Germinal center (tissue), 1 donor: ENCODE measurements around the gene ZNF598.

Experiments
- DNase-seq: peaks from one replicate; pipeline ENCODE4 v3.0.0; 2012; ENCODE audit warnings: mixed read lengths, low spot score

The ZNF598 gene

DNA sequence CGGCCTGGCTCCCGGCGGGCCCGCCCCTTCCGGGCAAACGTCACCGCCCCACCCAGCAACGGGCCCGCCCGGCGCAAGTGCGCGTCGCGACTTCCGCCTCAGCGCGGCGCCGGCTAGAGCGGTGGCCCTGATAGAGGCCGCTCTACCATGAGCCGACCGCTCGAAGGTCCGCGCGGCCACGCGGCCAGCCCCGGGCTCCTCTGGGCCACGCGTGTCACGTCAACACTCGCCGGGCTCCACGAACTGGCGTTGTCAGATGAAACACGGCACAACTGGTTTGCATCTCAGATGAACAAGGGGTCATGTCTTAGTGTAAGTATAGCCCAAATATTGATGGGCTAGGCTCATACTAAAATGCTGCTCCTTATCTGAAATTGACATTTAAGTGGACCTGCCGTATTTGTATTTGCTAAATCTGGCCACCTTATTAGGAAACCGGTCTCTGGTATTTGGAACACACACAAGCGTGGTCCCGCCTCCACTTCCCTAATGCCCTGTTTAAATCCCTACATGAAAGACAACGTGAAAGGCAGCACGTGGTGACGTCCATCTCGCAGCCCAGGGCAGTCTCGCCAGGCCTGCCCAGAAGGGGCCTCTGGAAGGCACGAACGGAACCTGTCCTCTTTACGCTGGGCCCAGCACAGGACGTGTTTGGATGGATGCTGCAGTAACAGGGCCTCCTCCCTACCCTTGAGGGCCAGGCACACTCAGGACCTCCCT lies at the start of gene ZNF598:
Gene ZNF598, minus strand, starts transcription at position 31 of the 720 bp plus-strand sequence.
- peak; percentile 92 for DNase-seq

- DNase-seq = no peak
Measured at GRCh38 chr16:2058872-2059271, 49.3 kb upstream of the ZNF598 start.

DNA sequence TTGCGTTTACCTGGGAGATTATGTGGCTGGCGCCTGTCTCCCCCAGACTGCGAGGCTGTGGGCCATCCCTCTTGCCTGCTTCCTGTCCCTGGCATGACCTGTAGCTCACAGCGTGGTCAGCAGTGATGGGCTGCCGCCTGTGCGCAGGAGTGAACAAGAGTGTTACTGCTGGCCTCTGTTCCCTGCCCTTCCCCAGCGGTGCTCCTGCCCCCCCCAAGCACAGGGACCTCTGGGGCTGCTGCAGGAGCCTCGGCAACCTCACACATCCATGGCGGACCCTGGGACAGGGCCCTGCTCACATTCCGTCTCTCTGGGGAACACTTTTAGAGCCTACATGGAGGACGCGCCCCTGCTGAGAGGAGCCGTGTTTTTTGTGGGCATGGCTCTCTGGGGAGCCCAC lies 48.8 kb upstream of the ZNF598 start:
- no peak for DNase-seq

DNA sequence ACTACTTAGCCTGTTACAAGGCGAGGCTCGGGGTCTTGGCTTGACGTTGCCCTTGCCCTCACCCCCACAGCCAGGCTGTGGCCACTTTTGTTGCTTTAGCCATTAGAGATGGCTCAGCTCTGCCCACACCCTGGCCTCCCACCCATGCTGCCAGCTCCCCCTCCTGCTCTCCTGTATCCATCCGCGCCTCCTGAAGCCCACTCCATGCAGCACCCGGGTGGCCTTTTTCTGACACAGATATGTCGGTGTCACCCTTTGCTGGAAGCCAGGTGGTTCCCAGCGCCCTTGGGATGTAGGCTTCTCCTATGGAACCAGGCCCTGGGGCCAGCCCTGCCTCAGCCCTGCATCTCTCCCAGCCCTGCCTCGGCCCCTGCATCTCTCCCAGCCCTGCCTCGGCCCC lies 47.8 kb upstream of the ZNF598 start:
- DNase-seq = no peak

- no peak for DNase-seq
Measured at GRCh38 chr16:2056681-2057407, 47.2 kb upstream of the ZNF598 start.

DNA sequence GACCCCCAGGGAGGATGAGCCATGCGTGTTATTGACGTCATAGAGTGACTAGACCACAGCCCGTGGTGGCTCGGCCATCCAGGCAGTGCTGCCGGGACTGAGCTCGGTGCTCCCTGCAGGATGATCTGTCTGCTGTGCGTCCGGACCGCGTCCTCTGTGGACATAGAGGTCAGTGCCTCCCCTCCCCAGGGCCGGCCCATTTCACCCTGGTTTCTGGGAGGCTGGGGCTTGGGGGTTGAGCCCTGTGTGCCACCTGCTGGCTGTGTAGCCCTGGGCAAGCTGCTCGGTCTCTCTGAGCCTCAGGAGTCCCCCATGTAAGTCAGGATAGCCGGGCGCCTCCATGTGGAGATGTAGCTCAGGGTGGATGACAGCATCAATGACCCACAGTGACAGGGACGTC lies 46.5 kb upstream of the ZNF598 start:
- DNase-seq = no peak

GRCh38 chr16:2054543-2055245 lies 45.1 kb upstream of the ZNF598 start:
- DNase-seq = no peak

DNA sequence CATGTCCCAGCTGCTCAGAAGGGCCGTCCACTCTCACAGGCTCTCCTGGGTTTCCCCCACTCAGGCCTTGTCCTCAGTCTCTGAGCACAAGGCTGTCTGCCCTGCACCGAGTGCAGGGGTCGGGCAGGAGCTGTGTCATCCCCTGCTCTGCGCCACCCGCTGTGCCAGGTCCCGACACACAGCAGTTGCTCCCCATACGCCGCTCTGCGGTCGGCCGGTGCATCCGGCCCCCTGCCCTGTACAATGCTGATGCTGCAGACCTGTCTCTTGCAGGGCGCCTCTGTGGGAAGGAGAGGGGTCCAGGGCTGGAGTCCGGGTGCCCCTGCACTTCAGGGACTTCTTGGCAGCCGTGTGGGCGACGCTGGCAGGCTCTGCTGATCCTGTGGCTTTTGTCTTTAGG lies 44.3 kb upstream of the ZNF598 start:
- DNase-seq = no peak

DNA sequence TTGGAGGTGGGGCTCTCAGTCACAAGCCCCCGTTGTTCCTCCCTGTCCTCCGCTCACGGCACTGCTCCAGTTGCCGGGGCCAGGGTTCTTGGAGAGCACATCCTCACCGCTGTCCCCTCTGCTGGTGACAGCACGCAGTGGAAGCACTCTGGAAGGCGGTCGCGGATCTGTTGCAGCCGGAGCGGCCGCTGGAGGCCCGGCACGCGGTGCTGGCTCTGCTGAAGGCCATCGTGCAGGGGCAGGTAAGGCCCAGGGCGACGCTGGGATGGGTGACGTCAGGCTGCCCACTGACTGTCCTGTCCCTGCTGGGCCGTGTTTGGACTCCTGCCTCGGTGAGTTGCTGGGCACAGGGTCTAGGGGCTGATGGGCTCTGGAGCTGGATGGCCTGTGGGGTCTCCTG lies 43.6 kb upstream of the ZNF598 start:
- no peak for DNase-seq

GRCh38 chr16:2048116-2048543 lies 38.5 kb upstream of the ZNF598 start:
- DNase-seq = no peak

- DNase-seq = peak; percentile 92
Measured at GRCh38 chr16:2047330-2048115, 37.9 kb upstream of the ZNF598 start, which contains the start of the genes NTHL1 and TSC2. Gene NTHL1 (minus strand): TSS chr16:2047834. CDS start chr16:2047823, 11 bp downstream. Gene TSC2 (plus strand): TSS chr16:2047985. CDS start chr16:2048616, 631 bp downstream.

DNA sequence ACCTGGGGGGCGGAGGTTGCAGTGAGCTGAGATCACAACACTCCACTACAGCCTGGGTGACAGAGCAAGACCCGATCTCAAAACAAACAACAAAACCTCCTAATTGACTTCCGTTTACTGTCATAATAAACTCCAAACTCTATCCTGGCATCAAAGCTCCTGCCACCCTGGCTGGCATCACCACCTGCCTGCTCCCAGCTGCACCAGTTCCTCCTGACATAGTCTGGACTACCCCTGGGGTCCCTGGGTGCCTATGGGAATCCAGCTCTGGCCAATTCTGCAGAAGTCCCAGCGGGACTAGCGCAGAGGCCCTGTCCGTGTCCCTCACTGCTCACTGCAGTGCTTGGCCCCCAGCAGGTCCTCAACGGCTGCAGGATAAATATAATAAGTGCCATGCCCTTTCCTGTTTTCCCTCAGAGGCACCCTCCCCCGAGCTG lies 37.3 kb upstream of the ZNF598 start:
- DNase-seq = no peak

- no peak for DNase-seq
Measured at GRCh38 chr16:2045965-2046892, 36.6 kb upstream of the ZNF598 start.

DNA sequence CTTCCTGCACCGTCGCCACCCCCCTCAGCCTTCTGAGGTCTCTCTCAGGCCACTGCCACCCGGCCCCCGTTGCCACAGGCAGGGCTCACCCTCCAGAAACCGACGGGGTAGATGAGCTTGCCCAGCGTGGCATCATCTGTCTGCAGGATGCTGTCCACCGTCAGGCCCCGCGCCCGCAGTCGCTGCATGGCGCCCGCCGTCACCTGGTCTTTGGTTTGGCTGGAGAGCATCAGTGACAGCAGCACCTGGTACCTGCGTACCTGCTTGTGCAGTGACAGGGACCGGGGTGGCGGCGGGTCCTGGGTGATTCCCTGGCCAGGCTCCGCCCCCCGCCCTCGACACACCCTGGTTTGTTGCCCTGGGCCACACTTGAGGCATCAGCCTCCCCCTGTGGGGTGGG lies 34.9 kb upstream of the ZNF598 start:
- no peak for DNase-seq

DNA sequence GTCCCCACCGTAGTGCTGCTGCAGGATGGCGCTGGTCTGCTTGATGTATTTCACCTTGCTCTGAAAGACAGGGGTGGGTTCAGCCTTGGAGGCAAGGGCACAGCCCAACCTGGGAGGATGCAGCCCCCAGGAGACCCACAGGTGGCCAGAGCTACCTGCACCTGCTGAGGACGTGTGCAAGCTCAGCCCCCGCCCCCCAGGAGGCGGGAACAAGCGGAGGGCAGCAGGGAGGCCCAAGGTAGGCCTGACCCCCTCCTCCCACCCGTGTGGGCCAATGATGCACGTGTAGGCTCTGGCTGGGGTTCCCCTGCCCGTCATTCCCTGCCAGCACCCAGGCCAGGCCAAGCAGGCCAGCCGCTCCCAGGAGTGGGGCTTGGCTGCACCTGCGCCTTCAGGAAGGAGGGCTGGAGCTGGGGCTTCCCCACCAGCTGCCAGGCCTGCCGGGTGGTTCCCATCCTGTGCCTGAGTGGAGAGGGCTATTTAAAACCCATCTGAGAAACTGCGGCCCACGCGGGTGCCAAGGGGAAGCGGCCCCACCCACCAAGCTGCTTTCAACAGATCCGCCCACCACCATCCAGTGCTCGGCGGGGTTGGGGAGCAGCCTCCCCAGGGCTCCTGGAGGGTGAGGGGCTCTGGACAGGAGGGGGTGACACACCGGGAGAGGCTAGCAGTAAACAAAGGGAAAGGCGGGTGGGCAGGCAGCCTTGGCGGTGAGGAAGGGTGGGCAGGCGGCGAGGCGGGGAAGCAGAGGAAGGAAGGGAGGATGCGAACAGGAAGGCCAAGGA lies 34.2 kb upstream of the ZNF598 start:
- no peak for DNase-seq

DNA sequence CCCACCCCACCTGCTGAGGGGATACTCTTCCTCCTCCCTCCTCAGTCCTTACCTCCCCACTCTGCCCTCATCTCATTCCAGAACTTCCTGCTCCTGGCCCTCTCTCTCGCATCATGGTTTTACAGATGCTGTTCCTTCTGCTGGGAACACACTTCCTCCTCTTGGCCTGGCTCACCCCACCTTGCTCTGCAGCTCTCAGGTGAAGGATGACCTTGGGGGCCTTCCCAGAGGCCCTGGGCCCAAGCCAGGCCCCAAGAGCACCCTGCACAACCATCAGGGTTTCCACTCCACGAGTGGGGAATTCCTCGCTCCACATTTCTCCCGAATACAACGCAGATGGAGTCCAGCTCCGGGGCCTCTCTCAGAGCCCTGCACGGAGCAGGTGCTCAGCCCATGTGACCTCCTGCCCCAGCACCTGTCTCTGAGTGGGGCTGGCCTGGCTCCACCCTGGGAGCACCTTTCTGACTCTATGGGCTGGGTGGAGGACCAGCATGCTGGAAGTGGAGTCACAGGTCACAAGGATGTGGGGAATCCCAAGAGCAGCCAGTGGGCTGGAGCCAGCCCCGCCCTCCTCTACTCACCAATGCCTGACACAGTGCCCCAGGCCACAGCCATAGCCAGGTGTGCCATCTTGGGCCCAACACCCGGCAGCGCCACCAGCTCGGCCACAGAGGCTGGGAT lies 33.5 kb upstream of the ZNF598 start:
- DNase-seq = no peak

- DNase-seq = no peak
Measured at GRCh38 chr16:2042171-2042985, 32.8 kb upstream of the ZNF598 start.

GRCh38 chr16:2040787-2041522 lies 31.3 kb upstream of the ZNF598 start:
- no peak for DNase-seq
